SK-N-DZ (cell line): Measurements from ENCODE around the gene ATF1.

Experiments
- DNase-seq: peaks from one replicate; pipeline ENCODE4 v3.0.0-alpha.2; 2015; ENCODE audit warnings: low spot score

The ATF1 gene

DNA sequence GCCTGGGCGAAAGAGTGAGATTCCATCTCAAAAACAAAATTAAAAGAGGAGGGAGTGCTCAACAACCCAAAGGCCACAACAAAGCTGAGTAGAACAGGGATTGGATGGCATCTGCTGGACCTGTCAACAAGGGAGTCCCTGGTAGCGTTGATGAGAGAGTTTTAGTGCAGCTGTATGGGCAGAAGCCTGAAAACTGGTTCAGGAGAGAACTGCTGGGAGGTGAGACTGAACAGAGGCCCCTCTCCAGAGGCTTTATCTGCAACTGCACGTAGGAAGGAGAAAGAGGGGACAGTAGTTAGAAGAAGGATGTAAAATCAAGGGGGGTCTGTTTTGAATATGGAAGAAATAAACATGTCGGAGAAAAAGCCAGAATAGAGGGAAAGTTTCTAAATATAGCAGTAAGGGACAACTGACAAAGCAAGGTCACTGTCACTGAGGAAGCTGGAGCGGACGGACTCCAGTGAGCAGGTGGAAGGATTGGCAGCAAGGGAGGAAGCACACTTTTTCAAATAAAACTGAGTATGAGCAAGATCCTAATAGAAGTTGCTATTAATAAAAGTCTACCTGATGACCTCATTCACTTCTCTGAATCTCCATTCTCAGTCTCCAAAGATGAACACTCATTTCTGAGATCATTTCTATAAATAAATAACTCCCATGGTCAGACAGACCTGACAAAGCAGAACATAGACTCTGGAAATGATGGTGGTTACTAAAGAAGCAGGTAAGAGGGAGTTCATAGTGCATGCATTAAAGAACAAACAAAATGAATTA, 11.8 kb upstream of the ATF1 start:
- no peak for DNase-seq

- no peak for DNase-seq
Observed at GRCh38 chr12:50753232-50753769, 10.6 kb upstream of the ATF1 start.

GRCh38 chr12:50764286-50765094, 589 bp downstream of the ATF1 start:
- peak; percentile 70 for DNase-seq

- peak; percentile 66 for DNase-seq
Observed at GRCh38 chr12:50765095-50765911, 1.4 kb downstream of the ATF1 start.

GRCh38 chr12:50768391-50768790, 4.5 kb downstream of the ATF1 start:
- DNase-seq, result no peak

DNA sequence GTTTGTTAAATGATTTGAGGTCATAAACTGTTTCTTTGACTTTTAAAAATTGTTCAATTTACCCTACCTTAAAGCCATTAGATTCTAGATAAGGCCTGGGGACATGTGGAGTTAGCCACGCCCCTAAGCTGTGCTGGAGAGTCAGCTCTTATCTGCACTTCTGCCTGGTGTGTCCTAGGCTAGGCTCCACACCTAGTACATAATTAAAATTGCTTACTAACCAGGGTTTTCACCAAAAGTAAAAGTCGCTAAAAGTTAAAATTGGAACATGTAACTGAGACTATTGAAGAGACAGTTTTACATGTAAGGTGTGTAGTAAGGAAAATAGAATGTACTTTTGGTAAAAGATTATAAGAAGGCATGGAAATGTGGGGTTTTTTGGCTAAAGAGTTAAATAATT, 4.9 kb downstream of the ATF1 start:
- peak; percentile 55 for DNase-seq

DNA sequence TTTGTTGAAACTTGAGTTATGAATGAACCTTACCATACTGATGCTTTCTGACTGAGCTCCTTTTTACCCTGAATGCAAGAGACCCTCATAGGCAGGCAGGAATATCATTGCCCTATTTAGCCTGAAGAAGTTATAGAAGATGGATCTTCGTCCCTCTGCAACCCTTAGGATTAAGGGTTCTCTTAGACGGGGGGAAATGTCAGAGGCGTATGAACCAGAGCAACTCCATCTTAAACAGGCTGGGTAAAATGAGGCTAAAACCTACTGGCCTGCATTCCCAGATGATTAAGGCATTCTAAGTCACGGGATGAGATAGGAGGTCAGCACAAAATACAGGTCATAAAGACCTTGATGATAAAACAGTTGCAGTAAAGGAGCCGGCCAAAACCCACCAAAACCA, 7.5 kb downstream of the ATF1 start:
- DNase-seq, result no peak

GRCh38 chr12:50772470-50772869, 8.6 kb downstream of the ATF1 start:
- DNase-seq, result no peak

DNA sequence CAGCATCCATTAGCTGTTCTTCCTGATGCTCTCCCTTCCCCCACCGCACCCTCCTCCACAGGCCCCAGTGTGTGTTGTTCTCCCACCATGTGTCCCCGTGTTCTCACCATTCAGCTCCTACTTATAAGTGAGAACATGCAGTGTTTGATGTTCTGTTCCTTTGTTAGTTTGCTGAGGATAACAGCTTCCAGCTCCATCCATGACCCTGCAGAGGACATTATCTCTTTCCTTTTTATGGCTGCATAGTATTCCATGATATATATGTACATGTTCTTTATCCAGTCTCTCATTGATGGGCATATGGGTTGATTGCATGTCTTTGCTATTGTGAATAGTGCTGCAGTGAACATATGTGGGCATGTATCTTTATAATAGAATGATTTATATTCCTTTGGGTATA, 9.0 kb downstream of the ATF1 start:
- DNase-seq, result no peak

DNA sequence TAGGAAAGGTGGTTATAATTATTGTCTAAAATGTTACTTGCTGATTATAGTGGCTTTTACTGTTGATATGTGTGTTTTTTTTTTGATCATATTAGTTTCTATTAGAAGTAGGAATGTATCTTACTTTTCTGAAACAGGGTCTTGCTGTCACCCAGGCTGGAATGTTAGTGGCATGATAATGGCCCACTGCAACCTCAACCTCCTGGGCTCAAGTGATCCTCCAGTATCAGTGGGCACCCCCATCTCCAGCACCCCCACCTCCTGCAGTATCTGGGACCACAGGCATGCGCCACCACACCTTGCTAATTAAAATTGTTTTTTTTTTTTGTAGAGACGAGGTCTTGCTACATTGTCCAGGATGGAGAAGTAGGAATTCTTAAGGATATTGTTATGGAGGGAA, 11.3 kb downstream of the ATF1 start:
- DNase-seq, result no peak

GRCh38 chr12:50776749-50777728, 13.1 kb downstream of the ATF1 start:
- DNase-seq, result no peak

- DNase-seq, result no peak
Observed at GRCh38 chr12:50778663-50779590, 15.0 kb downstream of the ATF1 start.

- DNase-seq, result no peak
Observed at GRCh38 chr12:50780013-50780412, 16.1 kb downstream of the ATF1 start.

DNA sequence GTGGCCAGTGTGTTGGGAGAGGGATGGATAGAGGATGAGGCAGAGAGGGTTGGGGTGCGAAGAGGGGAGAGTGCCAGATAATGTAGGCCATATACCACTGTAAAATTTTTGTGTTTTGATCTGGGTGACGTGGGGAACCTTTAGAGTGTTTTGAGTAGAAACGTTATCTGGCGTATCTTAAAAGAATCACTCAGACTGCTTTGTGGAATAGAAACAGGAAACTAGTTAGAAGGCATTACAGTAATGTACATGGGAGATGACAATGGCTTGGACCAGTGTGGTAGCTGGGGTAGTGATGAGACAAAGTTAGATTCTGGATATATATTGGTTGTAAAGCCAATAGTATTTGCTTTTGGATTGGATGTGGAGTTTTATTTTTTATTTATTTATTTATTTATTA, 20.6 kb downstream of the ATF1 start:
- no peak for DNase-seq

DNA sequence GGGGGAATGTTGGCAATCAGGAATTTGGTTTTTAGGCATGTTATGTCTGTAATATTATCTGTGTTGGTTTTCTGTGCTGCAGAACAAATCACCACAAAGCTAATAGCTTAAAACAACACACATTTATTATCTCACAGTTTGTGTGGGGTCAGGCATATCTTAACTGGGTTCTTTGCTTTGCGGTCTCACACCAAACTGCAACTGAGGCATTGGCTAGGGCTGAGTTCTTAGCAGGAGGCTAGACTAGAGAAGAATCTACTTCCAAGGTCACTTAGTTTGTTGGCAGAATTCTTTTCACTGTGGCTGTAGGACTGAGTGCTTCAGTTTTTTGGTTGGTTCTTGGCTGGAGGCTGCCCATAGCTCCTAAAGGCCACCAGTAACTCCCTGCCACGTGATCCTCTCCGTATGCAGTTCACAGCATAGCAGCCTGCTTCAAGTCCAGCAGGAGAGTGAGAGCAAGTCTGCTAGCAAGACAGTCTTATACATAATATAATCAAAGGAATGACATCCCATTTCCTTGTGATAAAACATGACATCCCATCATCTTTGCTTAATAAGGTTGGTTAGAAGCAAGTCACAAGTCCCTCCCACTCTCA, 21.6 kb downstream of the ATF1 start:
- no peak for DNase-seq

DNA sequence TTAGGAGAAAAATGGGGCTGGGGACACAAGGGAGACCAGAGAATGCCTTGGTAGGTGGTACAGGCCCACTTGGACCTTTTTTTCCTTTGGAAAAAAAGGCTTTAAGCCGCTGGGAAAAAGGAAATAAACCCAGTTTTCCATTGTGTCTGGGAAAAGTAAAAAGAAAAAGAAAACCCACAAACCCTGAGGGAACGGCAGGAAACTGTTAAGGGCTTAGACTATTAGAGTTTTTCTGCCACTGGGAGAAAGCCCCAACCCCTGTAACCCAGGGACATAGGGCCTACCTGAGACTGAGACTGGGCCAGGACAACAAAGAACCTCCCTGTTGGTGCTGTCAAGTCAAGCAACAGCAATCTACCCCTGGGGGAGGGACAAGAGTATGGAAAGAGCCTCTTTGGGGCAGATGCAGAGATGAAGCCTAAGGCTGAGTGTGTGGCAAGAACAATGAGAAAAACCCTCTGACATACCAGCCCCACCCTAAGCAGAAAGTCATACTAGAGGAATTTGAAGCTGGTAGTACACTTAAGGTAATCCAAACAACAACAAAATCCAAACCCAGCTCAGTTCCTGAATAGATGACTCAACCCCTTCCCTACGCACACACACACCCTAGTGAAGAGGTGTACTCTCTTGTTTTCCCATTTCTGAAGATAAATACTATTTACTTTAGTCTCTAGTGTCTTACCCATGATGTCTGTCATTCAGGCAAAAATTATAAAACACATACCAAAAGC, 22.8 kb downstream of the ATF1 start:
- DNase-seq, result no peak

GRCh38 chr12:50787618-50788017, 23.7 kb downstream of the ATF1 start:
- DNase-seq, result no peak

GRCh38 chr12:50788561-50788960, 24.7 kb downstream of the ATF1 start:
- no peak for DNase-seq
